ENCODE data around the gene BLID. TPM values are rescaled to one million over a fixed set of nuclear protein-coding genes. Genes with fewer than 3 reads are reported as not detected.
A peak's percentile ranks its signal among the peaks of the same experiment; 100 is the strongest.

The BLID gene, protein sequence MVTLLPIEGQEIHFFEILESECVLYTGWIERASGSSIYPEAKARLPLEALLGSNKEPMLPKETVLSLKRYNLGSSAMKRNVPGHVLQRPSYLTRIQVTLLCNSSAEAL
- total RNA-seq, result under 1 TPM in 1 of 4 donors, not detected in 3; 0.66 TPM

DNA sequence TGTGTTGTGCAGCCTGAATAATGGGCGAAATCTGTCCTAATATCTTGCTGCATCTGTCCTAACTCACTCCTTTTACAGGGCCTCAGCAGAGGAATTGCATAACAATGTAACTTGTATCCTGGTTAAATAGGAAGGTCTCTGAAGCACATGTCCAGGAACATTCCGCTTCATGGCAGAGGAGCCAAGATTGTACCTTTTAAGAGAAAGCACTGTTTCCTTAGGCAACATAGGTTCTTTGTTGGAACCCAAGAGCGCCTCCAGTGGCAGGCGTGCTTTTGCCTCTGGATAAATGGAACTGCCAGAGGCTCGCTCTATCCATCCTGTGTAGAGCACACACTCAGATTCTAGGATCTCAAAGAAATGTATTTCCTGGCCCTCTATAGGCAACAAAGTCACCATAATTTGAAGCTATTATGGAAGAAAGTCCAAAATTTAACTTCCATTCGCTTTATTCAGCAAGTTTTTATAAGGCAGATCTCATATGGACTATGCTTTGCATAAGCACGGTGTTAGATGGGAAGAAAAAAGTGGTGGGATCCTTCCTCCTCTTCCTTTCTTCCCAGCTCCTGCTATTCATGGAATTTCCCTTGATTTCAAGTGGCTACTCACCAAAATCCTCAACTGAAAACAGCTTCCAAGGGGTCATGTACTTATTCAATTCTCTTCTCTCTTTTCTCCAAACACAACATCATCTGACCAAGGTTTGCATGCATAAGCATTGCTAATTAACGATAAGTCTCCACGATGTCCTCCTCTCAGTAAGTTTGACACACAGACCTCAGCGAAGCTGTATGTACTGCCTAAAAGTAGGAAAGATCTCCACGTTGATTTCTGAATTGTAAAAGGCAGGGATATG, at the start of gene BLID:
Gene BLID (minus strand): TSS at position 692 of the 856 bp plus-strand sequence. CDS start 293 bp downstream, at position 399.
- no peaks in the 10 kb centered on the region for H3K27me3 ChIP-seq
- H3K36me3 ChIP-seq, result no peaks in the 10 kb centered on the region
- no peaks in the 10 kb centered on the region for H3K9me3 ChIP-seq
- no peak within 1 kb of the TSS for H3K4me3 ChIP-seq
- intact Hi-C loops (cut with DNase I; ENCODE audit: low total_unique reads) (no loop called here), in situ Hi-C loops (cut with MboI; ENCODE audit: low sequenced_read_pairs in 4 of 4) (loop anchor here in 2 of 4 donors (10.0 to 25.0 kb wide), 2 partner anchors 89 to 453 kb away; no protein-coding TSS in a partner anchor)
- peaks cover 11 to 13% of the 10 kb centered on the region in 2 donors for H3K4me1 ChIP-seq
- TF ChIP-seq, protein P1, sequence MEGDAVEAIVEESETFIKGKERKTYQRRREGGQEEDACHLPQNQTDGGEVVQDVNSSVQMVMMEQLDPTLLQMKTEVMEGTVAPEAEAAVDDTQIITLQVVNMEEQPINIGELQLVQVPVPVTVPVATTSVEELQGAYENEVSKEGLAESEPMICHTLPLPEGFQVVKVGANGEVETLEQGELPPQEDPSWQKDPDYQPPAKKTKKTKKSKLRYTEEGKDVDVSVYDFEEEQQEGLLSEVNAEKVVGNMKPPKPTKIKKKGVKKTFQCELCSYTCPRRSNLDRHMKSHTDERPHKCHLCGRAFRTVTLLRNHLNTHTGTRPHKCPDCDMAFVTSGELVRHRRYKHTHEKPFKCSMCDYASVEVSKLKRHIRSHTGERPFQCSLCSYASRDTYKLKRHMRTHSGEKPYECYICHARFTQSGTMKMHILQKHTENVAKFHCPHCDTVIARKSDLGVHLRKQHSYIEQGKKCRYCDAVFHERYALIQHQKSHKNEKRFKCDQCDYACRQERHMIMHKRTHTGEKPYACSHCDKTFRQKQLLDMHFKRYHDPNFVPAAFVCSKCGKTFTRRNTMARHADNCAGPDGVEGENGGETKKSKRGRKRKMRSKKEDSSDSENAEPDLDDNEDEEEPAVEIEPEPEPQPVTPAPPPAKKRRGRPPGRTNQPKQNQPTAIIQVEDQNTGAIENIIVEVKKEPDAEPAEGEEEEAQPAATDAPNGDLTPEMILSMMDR (IDR thresholded peaks at IDR 0.05 in 4 of 5, conservative IDR thresholded peaks at IDR 0.05 in 1 of 5), result peak; percentile 18 to 35 (median 27)
- no peak for TF ChIP-seq POLR2A (IDR thresholded peaks at IDR 0.05)
- peak in 1 of 2 donors; percentile 57 for DNase-seq
- peak; percentile 87 to 96 for ATAC-seq
- H3K27ac ChIP-seq, result no peak within 1 kb of the TSS

DNA sequence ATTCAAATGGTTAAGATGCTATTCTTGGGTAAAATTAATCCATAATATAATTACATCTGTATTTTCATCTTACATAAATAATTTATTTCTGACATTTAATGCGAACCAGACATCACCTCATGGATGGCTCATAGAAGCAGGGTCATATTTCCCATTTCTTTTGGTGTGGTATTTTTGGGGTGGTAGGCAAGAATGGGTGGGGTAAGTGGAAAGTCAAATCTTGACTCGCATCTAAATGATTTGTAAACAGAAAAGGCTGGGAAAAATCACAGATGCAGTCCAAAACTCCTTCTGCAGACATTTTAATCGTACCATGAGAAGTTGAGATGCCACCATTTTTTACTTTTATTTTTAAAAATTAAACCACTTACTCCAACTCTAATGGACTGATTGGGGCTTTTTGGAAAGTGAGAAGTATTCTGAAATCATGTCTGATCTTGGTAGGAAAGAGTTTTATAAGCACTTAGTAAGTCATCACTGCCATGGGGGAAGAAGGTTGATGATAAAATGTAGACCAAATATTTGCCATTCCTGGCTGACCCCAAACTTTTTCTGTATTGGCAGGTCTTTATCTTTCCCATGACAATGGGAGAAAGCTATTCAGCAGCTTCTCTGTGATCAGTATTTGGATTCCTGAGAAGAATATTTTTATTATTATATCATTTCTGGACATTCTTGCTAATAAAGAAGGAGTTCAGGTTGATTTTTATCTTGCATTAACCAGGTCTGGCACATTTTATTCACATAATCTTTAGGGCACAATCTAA, 47.2 kb upstream of the BLID start:
- intact Hi-C loops (cut with DNase I; ENCODE audit: low total_unique reads) (no loop called here), in situ Hi-C loops (cut with MboI; ENCODE audit: low sequenced_read_pairs in 4 of 4) (no loop called here)
- Histone ChIP-seq H3K4me1 (peaks cover 13 to 20% of the 10 kb centered on the region in 2 donors), H3K27ac (no peak overlapping the region), H3K27me3 (no peaks in the 10 kb centered on the region), H3K4me3 (no peak overlapping the region), H3K36me3 (no peaks in the 10 kb centered on the region), H3K9me3 (no peaks in the 10 kb centered on the region)
- TF ChIP-seq, protein P1 (IDR thresholded peaks at IDR 0.05 in 4 of 5, conservative IDR thresholded peaks at IDR 0.05 in 1 of 5), result no peak
- no peak for TF ChIP-seq POLR2A (IDR thresholded peaks at IDR 0.05)
- DNase-seq (no peak), ATAC-seq (no peak)

DNA sequence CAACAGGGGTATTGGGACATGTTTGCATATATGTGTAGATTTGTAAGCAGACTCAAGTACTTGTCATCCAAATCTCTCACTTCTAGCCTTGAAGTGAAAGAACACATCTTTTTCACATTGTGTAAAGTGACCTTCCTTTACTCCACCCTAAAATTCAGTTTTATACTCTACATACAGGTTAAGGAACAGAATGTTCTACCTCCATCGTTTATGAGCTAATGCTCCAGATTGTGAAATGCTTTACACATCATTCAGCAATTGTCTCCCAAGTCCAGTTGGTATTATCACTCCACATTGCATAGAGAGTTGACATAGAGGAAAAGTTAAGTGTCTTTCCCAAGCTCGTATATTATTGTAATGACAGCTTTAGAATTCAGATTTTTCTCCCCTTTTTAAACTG, 46.1 kb upstream of the BLID start:
- in situ Hi-C loops (cut with MboI; ENCODE audit: low sequenced_read_pairs in 4 of 4), result no loop called here
- TF ChIP-seq POLR2A (IDR thresholded peaks at IDR 0.05), result no peak
- TF ChIP-seq, protein P1 (IDR thresholded peaks at IDR 0.05 in 4 of 5, conservative IDR thresholded peaks at IDR 0.05 in 1 of 5), result no peak
- no peak for DNase-seq
- Histone ChIP-seq H3K27ac (peak overlapping the region; percentile 1 to 55 (median 43)), H3K27me3 (no peaks in the 10 kb centered on the region), H3K36me3 (no peaks in the 10 kb centered on the region), H3K9me3 (no peaks in the 10 kb centered on the region), H3K4me3 (no peak overlapping the region), H3K4me1 (peaks cover 13 to 20% of the 10 kb centered on the region in 2 donors)
- ATAC-seq, result peak; percentile 82 to 89
- intact Hi-C loops (cut with DNase I; ENCODE audit: low total_unique reads), result no loop called here

DNA sequence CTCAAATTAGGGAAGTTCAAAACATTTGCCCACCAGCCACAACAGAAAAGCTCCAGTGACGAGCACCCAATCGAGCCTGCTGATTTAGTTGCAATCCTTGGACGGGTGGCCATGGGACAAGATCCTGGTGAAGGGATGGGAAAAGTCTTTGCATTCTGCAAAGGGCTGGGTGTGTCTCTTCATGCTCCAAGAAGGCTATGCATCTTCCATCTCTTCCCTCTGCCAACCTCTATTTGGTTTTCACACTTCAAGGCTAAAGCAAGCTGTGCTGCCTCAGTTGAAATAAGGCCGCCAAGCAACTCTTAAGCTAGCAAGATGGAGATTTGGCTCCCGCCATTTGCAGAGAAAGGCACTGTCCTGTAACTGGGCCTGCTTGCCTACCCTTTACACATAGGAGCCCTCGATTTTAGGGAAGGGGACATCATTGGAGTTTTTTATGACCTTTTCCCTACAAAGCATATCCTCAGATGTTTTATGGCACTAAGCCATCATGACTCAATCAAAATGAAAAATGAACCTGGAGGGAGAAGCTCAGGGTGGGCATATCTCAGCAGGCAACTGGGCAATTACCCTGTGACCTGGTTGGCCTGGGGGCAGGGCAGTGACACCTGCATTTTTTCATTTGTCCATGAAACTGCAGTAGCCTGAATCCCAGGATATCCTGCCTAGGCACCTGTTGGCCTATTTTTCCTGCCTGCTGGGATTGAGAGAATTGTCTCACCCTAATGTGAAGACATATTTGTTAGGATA, 45.0 kb upstream of the BLID start:
- H3K27ac ChIP-seq, result peak overlapping the region in 3 of 4 donors; percentile 1 to 55 (median 14)
- no peaks in the 10 kb centered on the region for H3K36me3 ChIP-seq
- no peak for ATAC-seq
- intact Hi-C loops (cut with DNase I; ENCODE audit: low total_unique reads), result no loop called here
- no peak for DNase-seq
- in situ Hi-C loops (cut with MboI; ENCODE audit: low sequenced_read_pairs in 4 of 4), result no loop called here
- H3K9me3 ChIP-seq, result no peaks in the 10 kb centered on the region
- H3K4me3 ChIP-seq, result no peak overlapping the region
- peaks cover 13 to 16% of the 10 kb centered on the region in 2 donors for H3K4me1 ChIP-seq
- no peaks in the 10 kb centered on the region for H3K27me3 ChIP-seq
- TF ChIP-seq, protein P1 (IDR thresholded peaks at IDR 0.05 in 4 of 5, conservative IDR thresholded peaks at IDR 0.05 in 1 of 5), result no peak
- no peak for TF ChIP-seq POLR2A (IDR thresholded peaks at IDR 0.05)

Measured in gastrocnemius medialis (tissue), 4 donors.